Smooth muscle cell of bladder (primary cell): ENCODE data around the gene KRT28. TPM values are rescaled to one million over a fixed set of nuclear protein-coding genes. Genes with fewer than 3 reads are reported as not detected.

Source experiments
- total RNA-seq: library from RNA; depleted of rRNA; stranded (reverse); fragments of >200 nt; gene quantifications from 2 replicates; pipeline ENCODE4 v1.2.3, GENCODE V29; 2014

Gene KRT28
- total RNA-seq, result not detected in 2 replicates

GRCh38 chr17:40799859-40800258 lies at the start of gene KRT28:
KRT28 (minus strand) TSS chr17:40799959; CDS start chr17:40799893, 66 bp downstream.

GRCh38 chr17:40822132-40822812 lies 22.5 kb upstream of the KRT28 start, which contains the start of gene KRT10:
KRT10 (minus strand) TSS chr17:40822614; CDS start chr17:40822585, 29 bp downstream.

GRCh38 chr17:40782450-40782849 lies 17.3 kb downstream of the KRT28 start, which contains the start of gene KRT27:
KRT27 (minus strand) TSS chr17:40782550; CDS start chr17:40782493, 57 bp downstream.

GRCh38 chr17:40772101-40772500 lies 27.7 kb downstream of the KRT28 start, which contains the start of gene KRT26:
KRT26 (minus strand) TSS chr17:40772201; CDS start chr17:40772113, 88 bp downstream.

GRCh38 chr17:40755231-40755630 lies 44.5 kb downstream of the KRT28 start, which contains the start of gene KRT25:
KRT25 (minus strand) TSS chr17:40755331; CDS start chr17:40755271, 60 bp downstream.

Other genes starting within 250 kb of the KRT28 start
- gene CCR7, start 234.5 kb downstream of the KRT28 start, total RNA-seq, result under 0.01 and 0.09 TPM in 2 replicates
- gene SMARCE1, start 152.1 kb downstream of the KRT28 start, total RNA-seq, result 76.9 and 81.0 TPM in 2 replicates
- gene KRT222, start 134.8 kb downstream of the KRT28 start, total RNA-seq, result 0.09 TPM in 1 of 2 replicates, not detected in the other
- gene KRT24, start 96.2 kb downstream of the KRT28 start, total RNA-seq, result not detected in 2 replicates
- gene KRT25, start 44.6 kb downstream of the KRT28 start, total RNA-seq, result not detected in 2 replicates
- gene KRT26, start 27.8 kb downstream of the KRT28 start, total RNA-seq, result not detected in 2 replicates
- not detected in 2 replicates for gene KRT27, start 17.4 kb downstream of the KRT28 start, total RNA-seq
- 1.9 and 2.4 TPM in 2 replicates for gene KRT10, start 22.7 kb upstream of the KRT28 start, total RNA-seq
- not detected in 2 replicates for gene KRT12, start 67.3 kb upstream of the KRT28 start, total RNA-seq
- not detected in 2 replicates for gene KRT20, start 85.3 kb upstream of the KRT28 start, total RNA-seq
- gene KRT23, start 137.7 kb upstream of the KRT28 start, total RNA-seq, result under 0.01 and 0.46 TPM in 2 replicates
- gene KRT39, start 167.0 kb upstream of the KRT28 start, total RNA-seq, result not detected in 2 replicates
- not detected in 2 replicates for gene KRT40, start 184.4 kb upstream of the KRT28 start, total RNA-seq
- not detected in 2 replicates for gene KRTAP3-3, start 194.2 kb upstream of the KRT28 start, total RNA-seq
- not detected in 2 replicates for gene KRTAP3-2, start 199.9 kb upstream of the KRT28 start, total RNA-seq
- not detected in 2 replicates for gene KRTAP3-1, start 209.2 kb upstream of the KRT28 start, total RNA-seq
- gene KRTAP1-5, start 227.2 kb upstream of the KRT28 start, total RNA-seq, result 0.57 and 0.83 TPM in 2 replicates
- gene KRTAP1-4, start 230.2 kb upstream of the KRT28 start, total RNA-seq, result not detected in 2 replicates
- not detected in 2 replicates for gene KRTAP1-3, start 234.9 kb upstream of the KRT28 start, total RNA-seq
- not detected in 2 replicates for gene KRTAP1-1, start 241.5 kb upstream of the KRT28 start, total RNA-seq
- gene KRTAP2-1, start 247.4 kb upstream of the KRT28 start, total RNA-seq, result not detected in 2 replicates